ENCODE data around the gene FBXL7.

The FBXL7 gene

GRCh38 chr5:15510092-15510491 is 10.1 kb downstream of the FBXL7 start:
- ChIA-PET CTCF (interaction anchor here (1.2 to 3.4 kb wide), 3 partner anchors 12 to 315 kb away, joined by 4 to 11 read pairs (median 5); no protein-coding TSS in a partner anchor), POLR2A (interaction anchor here (0.8 to 1.6 kb wide), 3 partner anchors 9 to 10 kb away, joined by 3 to 6 read pairs (median 3); partner anchors contain the start of gene FBXL7)
- no peak for DNase-seq (ENCODE audit: low read depth, low spot score)
- no peak for TF ChIP-seq CTCF (IDR thresholded peaks at IDR 0.05; ENCODE audit: insufficient read depth, low read length, missing control alignments)
- no peak overlapping the region for H3K4me3 ChIP-seq (ENCODE audit: low read depth, low read length)

- no peak for DNase-seq (ENCODE audit: low read depth, low spot score)
- ChIA-PET POLR2A (interaction anchor here (0.8 kb wide), 2 partner anchors 9 to 11 kb away, joined by 3 to 5 read pairs; partner anchors contain the start of gene FBXL7), CTCF (interaction anchor here (1.1 to 3.4 kb wide), 4 partner anchors 8 to 314 kb away, joined by 3 to 11 read pairs (median 6); no protein-coding TSS in a partner anchor)
- H3K4me3 ChIP-seq (ENCODE audit: low read depth, low read length), result no peak overlapping the region
- no peak for TF ChIP-seq CTCF (IDR thresholded peaks at IDR 0.05; ENCODE audit: insufficient read depth, low read length, missing control alignments)
Measured at GRCh38 chr5:15510831-15511230, 10.9 kb downstream of the FBXL7 start.

- POLR2A ChIA-PET, result no interaction called here
- TF ChIP-seq CTCF (IDR thresholded peaks at IDR 0.05; ENCODE audit: insufficient read depth, low read length, missing control alignments), result no peak
- H3K4me3 ChIP-seq (ENCODE audit: low read depth, low read length), result no peak overlapping the region
- CTCF ChIA-PET, result interaction anchor here (1.6 to 2.1 kb wide), 2 partner anchors 10 kb away, joined by 5 to 6 read pairs; no protein-coding TSS in a partner anchor
- no peak for DNase-seq (ENCODE audit: low read depth, low spot score)
Measured at GRCh38 chr5:15513431-15513830, 13.5 kb downstream of the FBXL7 start.

GRCh38 chr5:15513911-15514310 is 13.9 kb downstream of the FBXL7 start:
- ChIA-PET POLR2A (no interaction called here), CTCF (interaction anchor here (1.6 to 2.1 kb wide), 3 partner anchors 9 to 480 kb away, joined by 5 to 6 read pairs (median 5); no protein-coding TSS in a partner anchor)
- no peak for TF ChIP-seq CTCF (IDR thresholded peaks at IDR 0.05; ENCODE audit: insufficient read depth, low read length, missing control alignments)
- no peak overlapping the region for H3K4me3 ChIP-seq (ENCODE audit: low read depth, low read length)
- no peak for DNase-seq (ENCODE audit: low read depth, low spot score)

- no peak for DNase-seq (ENCODE audit: low read depth, low spot score)
- CTCF ChIA-PET, result interaction anchor here (0.6 to 1.8 kb wide), 4 partner anchors 10 to 478 kb away, joined by 3 to 5 read pairs (median 4); no protein-coding TSS in a partner anchor
- POLR2A ChIA-PET, result no interaction called here
- TF ChIP-seq CTCF (IDR thresholded peaks at IDR 0.05; ENCODE audit: insufficient read depth, low read length, missing control alignments), result no peak
- no peak overlapping the region for H3K4me3 ChIP-seq (ENCODE audit: low read depth, low read length)
Measured at GRCh38 chr5:15515229-15515628, 15.2 kb downstream of the FBXL7 start.

- no peak for DNase-seq (ENCODE audit: low read depth, low spot score)
- TF ChIP-seq CTCF (IDR thresholded peaks at IDR 0.05; ENCODE audit: insufficient read depth, low read length, missing control alignments), result no peak
- POLR2A ChIA-PET, result no interaction called here
- CTCF ChIA-PET, result no interaction called here
- no peak overlapping the region for H3K4me3 ChIP-seq (ENCODE audit: low read depth, low read length)
Measured at GRCh38 chr5:15516486-15516885, 16.5 kb downstream of the FBXL7 start.
